ENCODE results near the gene SLC26A5.

The SLC26A5 gene

DNA sequence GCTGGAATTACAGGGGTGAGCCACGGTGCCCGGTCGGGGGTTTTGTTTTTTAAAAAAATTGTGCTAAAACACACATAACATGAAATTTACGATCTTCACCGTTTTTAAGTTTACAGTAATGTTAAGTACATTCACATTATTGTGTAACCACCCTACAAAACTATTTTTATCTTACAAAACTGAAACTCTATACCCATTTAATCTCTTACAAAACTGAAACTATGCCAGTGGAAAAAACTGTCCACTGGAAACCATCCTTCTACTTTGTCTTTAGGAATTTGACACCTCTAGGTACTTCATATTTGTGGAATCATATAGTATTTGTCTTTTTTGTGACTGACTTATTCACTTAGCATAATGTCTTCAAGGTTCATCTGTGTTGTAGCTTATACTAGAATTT lies 99.6 kb downstream of the SLC26A5 start:
- DNase-seq (ENCODE audit: low read depth in 2 of 2) = no peak

DNA sequence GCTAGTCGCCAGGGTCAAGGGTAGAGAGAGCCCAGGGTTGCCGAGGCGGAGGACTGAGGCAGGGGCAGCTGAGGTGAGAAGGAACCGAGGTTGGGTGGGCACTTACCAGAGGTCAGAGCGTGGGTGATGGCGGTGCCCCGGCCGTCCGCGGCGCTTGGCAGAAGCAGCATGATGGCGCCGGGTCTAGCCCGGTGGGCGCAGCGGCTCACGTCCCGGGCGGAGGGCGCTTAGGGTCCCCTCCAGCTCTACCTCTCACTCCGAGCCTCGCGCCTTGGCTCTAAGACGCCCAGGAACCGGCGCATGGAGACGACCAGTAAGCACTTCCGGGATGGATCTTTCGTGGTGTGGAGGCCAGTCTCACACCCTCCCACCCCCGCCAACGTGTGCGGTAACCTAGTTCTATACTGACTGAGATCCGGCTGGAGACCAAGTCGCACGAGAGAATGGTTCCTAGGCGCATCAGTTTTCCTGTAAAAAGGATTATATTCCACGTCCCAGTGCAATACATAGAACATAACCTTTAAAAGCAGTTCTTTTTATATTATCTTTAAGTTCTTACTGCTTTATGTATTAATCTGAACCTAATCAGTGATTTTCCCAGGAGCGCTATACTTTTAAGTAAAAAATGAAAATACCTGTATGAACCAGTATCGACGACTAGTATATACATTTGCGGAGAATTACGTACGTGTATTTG lies 101.4 kb downstream of the SLC26A5 start, which contains the start of gene DNAJC2:
TSS of gene DNAJC2 (minus strand) at position 315 of the 697 bp plus-strand sequence. CDS start at position 170, 145 bp downstream.
- peak; percentile 77 to 81 for DNase-seq (ENCODE audit: low read depth in 2 of 2)

DNA sequence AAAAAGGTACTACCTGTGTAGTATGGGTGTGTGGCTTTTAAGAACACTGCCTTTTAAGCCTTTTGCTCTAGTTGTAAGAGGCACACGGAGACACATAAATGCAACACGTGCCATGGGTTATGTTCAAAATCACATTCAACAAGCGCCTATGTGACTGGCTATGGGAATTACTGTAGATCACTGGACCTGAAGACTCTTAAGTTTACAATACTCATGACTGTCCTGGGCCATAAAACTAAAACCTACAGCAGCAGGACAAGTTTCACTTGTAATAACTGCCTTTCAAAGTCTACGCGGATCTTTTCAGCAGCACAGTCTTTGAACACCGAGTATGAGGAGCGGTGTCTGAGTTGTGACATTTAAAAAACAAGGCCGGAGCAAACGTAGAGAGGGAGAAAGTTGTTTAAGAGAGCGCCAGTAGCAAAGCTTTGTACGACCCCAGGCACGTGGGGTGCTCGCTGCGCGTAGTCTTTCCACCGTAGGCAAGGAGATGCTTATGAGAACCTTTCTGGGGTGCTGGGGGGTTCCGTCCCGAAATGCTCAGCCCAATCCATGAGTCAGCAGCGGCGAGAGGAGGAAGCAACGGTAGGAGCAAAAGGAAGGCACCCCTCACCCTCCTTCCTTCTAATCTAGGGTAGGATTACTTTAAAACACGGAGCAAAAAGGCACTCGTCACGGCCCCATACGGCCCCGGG lies 102.1 kb downstream of the SLC26A5 start:
- no peak for DNase-seq (ENCODE audit: low read depth in 2 of 2)

DNA sequence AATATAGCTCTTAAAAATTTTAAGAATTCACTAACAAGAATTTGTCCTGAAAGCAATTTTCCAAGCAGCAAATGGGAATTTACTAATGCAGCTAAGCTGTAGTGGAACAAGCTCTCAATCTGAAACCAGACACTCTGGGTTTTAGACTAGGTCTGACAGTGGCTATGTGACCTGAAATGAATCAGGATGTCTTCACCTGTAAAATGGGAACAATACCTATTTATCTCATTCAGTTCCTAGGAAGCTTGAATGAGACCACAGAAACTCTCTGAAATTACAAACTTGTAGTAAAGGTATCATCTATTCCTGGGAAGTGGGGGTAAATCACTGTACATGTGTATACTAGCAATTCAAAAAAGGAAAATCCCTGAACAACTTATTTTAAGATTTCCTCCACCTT lies 102.7 kb downstream of the SLC26A5 start:
- no peak for DNase-seq (ENCODE audit: low read depth in 2 of 2)

DNA sequence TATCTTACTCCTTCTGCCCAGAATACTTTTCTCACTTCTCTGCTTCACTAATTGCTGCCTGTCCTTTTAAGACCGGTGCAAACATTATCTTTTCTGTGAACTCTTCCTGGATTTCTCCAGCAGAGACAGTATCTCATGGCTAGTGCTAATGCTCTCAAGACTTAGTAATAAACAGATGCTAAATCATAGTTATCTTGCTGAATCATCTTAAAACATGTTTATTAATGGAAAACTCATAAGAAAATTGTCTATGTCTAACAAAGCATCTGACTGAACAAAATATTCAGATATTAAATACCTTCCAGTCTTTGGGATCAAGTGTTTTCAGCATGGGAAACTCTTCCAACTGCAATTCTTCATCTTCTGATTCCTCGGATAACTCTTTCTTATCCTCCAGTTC lies 104.5 kb downstream of the SLC26A5 start:
- no peak for DNase-seq (ENCODE audit: low read depth in 2 of 2)

DNA sequence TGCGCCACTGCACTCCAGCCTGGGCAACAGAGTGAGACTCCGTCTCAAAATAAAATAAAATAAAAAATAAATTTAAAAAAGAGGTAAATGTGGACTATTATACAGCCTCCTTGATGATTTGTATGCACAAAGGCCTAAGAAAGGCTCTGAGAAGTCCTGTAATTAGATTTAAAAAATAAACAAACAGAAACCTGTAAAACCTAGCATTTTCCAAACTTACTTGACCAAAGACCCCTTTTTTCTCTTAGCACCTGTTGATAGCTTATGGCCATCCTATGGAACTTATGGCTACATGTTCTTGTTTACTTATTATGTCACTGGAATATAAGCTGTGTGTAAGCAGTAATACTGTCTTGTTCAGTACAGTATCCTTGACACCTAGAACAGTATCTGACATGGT lies 107.1 kb downstream of the SLC26A5 start:
- no peak for DNase-seq (ENCODE audit: low read depth in 2 of 2)

DNA sequence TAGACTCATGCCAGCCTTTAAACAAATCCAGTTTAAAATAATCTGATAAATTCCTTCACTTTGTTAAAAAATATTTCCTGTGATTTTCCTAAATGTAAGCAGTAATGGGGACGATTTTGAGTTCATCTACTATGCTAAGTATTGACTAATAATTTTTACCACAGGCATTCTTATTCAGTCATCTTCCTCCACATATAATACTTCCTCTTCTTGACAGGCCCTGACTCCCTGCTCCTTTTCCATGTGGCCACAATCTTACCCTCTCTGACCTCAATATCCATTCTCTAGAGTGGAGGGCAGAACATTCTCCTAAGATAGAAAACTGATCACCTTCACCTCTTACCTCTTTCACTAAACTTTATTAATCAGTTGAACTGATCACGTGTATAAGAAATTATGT lies 109.2 kb downstream of the SLC26A5 start:
- no peak for DNase-seq (ENCODE audit: low read depth in 2 of 2)

DNA sequence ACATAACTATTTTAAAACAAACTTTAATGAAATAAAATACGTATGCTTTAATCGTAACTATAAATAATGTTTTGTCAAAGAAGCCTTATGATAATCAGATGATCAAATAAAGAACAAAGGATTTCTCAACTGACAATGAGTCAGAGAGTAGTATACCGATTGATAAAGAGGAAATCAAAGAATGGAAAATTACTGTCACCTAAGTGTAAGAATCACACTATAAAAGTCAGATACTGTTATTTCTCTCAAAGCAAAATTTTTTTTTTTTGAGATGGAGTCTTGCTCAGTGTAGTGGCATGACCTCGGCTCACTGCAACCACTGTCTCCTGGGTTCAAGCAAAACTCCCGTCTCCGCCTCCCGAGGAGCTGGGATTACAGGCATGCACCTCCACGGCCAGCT lies 120.3 kb downstream of the SLC26A5 start:
- DNase-seq (ENCODE audit: low read depth in 2 of 2) = no peak
